ENCODE results near the gene PIP5KL1. TPM values are rescaled to one million over a fixed set of nuclear protein-coding genes. Genes with fewer than 3 reads are reported as not detected.

The PIP5KL1 gene
- total and polyA plus RNA-seq, 2 of the 4 experiments (the other 2 are of a cell fraction), result 0.36 to 3.6 TPM

- TF ChIP-seq RAD21 (IDR thresholded peaks at IDR 0.05; ENCODE audit: low read length) (no peak), RCOR1 (IDR thresholded peaks at IDR 0.05; ENCODE audit: insufficient replicate concordance, low read length) (no peak)
Observed at GRCh38 chr9:127941062-127941960, 10.7 kb upstream of the PIP5KL1 start (continued).

- H3K4me1 ChIP-seq (ENCODE audit: control insufficient read depth, insufficient read depth, low read length), result peaks cover 17% of the 10 kb centered on the region
- H2BK5ac ChIP-seq (ENCODE audit: low read depth, low read length, poor library complexity, severe bottlenecking), result no peak overlapping the region
- dilution Hi-C loops (cut with HindIII; ENCODE audit: low sequenced_read_pairs, unreplicated experiment), result no loop called here
- no peak overlapping the region for H3K18ac ChIP-seq (ENCODE audit: low read depth, low read length)
- no peak overlapping the region for H3K9ac ChIP-seq (ENCODE audit: low read depth, low read length)
- H2BK20ac ChIP-seq (ENCODE audit: low read depth, low read length), result no peak overlapping the region
- no peak overlapping the region for H3K27ac ChIP-seq (ENCODE audit: insufficient read depth, low read length)
- H2AFZ ChIP-seq (replicated peaks; ENCODE audit: low read length, poor library complexity), result no peak overlapping the region
- no peak overlapping the region for H3K4ac ChIP-seq (ENCODE audit: low read depth, low read length)
- BruUV-seq (replicated peaks), result no TSS peak
- H3K23ac ChIP-seq (ENCODE audit: low read depth, low read length), result no peak overlapping the region
- peaks cover 32% of the 10 kb centered on the region for H3K36me3 ChIP-seq (ENCODE audit: control insufficient read depth, insufficient read depth, low read length)
- TF ChIP-seq SMC3 (IDR thresholded peaks at IDR 0.05; ENCODE audit: low read depth, low read length) (no peak), CTCF (conservative IDR thresholded peaks at IDR 0.05; ENCODE audit: low read depth, low read length) (no peak), MXI1 (IDR thresholded peaks at IDR 0.05; ENCODE audit: borderline replicate concordance, low read depth, low read length) (no peak), CEBPB (IDR thresholded peaks at IDR 0.05; ENCODE audit: low read depth, low read length) (no peak), RCOR1 (IDR thresholded peaks at IDR 0.05; ENCODE audit: insufficient replicate concordance, low read length) (no peak), CHD1 (IDR thresholded peaks at IDR 0.05; ENCODE audit: low read depth, low read length) (no peak), ELK1 (IDR thresholded peaks at IDR 0.05; ENCODE audit: borderline replicate concordance, low read depth, low read length) (no peak), RAD21 (IDR thresholded peaks at IDR 0.05; ENCODE audit: low read length) (no peak), RFX5 (IDR thresholded peaks at IDR 0.05; ENCODE audit: low read depth, low read length) (no peak), USF2 (IDR thresholded peaks at IDR 0.05; ENCODE audit: low read depth, low read length) (no peak)
- no CpG with 5 or more reads among the region's 4 CpGs for WGBS, 2 experiments (ENCODE audit: extremely low coverage in 2 of 2, insufficient read length in 1 of 2)
- no peak overlapping the region for H2BK15ac ChIP-seq (ENCODE audit: low read depth, low read length)
- peaks cover 29% of the 10 kb centered on the region for H4K20me1 ChIP-seq (ENCODE audit: insufficient read depth, low read length)
- no peak overlapping the region for H3K4me3 ChIP-seq (ENCODE audit: insufficient read depth, low read depth, low read length)
- H4K8ac ChIP-seq (ENCODE audit: low read depth in 2 of 2, low read length in 2 of 2), result no peak overlapping the region
- ChIA-PET POLR2A (ENCODE audit: unreplicated experiment) (no interaction called here), CTCF (interaction anchor here (1.6 kb wide), 1 partner anchor 177 kb away, joined by 3 read pairs; no protein-coding TSS in a partner anchor)
- no peak overlapping the region for H4K5ac ChIP-seq (ENCODE audit: low read depth, low read length)
- ATAC-seq (ENCODE audit: low read depth) (no peak), DNase-seq (no peak)
- H3K14ac ChIP-seq (replicated peaks; ENCODE audit: low read depth, low read length), result no peak overlapping the region
- peaks cover 17% of the 10 kb centered on the region for H3K9me1 ChIP-seq (ENCODE audit: insufficient read depth, low read length)
- intact Hi-C loops (cut with micrococcal nuclease), result loop anchor here (5.0 kb wide), 1 partner anchor 157 kb away; no protein-coding TSS in a partner anchor
- H2AK5ac ChIP-seq (ENCODE audit: low read depth, low read length), result no peak overlapping the region
- H3K56ac ChIP-seq (ENCODE audit: extremely low read depth, insufficient read depth, low read length), result no peak overlapping the region
- H3K9me3 ChIP-seq (ENCODE audit: control insufficient read depth, insufficient read depth, low read length), result no peaks in the 10 kb centered on the region
- in situ Hi-C loops (cut with MboI; ENCODE audit: low sequenced_read_pairs), result no loop called here
- H3K79me1 ChIP-seq (ENCODE audit: low read depth in 1 of 2, low read length in 2 of 2), result peaks cover 16 to 26% of the 10 kb centered on the region in 2 experiments; a peak in 3 of 4 replicates
- H4K91ac ChIP-seq (ENCODE audit: insufficient read depth, low read depth, low read length), result no peak overlapping the region
- no peak overlapping the region for H3K4me2 ChIP-seq (ENCODE audit: low read depth, low read length)
- H2BK120ac ChIP-seq (ENCODE audit: low read depth, low read length), result no peak overlapping the region
- H3K27me3 ChIP-seq (ENCODE audit: control insufficient read depth, insufficient read depth, low read length), result no peaks in the 10 kb centered on the region
- no peak overlapping the region for H2AK9ac ChIP-seq (replicated peaks; ENCODE audit: low read depth, low read length, poor library complexity)
Observed at GRCh38 chr9:127940593-127940992, 10.0 kb upstream of the PIP5KL1 start.

All from IMR-90 (cell line).